GM10847 (cell line): Measurements from ENCODE around the gene PMPCA.

Experiments
- POLR2A ChIP-seq: IDR thresholded peaks from 2 replicates; pipeline ENCODE4 v1.6.1; 2011; ENCODE audit not compliant: insufficient read length; ENCODE audit errors: extremely low read depth

The PMPCA gene, protein sequence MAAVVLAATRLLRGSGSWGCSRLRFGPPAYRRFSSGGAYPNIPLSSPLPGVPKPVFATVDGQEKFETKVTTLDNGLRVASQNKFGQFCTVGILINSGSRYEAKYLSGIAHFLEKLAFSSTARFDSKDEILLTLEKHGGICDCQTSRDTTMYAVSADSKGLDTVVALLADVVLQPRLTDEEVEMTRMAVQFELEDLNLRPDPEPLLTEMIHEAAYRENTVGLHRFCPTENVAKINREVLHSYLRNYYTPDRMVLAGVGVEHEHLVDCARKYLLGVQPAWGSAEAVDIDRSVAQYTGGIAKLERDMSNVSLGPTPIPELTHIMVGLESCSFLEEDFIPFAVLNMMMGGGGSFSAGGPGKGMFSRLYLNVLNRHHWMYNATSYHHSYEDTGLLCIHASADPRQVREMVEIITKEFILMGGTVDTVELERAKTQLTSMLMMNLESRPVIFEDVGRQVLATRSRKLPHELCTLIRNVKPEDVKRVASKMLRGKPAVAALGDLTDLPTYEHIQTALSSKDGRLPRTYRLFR

DNA sequence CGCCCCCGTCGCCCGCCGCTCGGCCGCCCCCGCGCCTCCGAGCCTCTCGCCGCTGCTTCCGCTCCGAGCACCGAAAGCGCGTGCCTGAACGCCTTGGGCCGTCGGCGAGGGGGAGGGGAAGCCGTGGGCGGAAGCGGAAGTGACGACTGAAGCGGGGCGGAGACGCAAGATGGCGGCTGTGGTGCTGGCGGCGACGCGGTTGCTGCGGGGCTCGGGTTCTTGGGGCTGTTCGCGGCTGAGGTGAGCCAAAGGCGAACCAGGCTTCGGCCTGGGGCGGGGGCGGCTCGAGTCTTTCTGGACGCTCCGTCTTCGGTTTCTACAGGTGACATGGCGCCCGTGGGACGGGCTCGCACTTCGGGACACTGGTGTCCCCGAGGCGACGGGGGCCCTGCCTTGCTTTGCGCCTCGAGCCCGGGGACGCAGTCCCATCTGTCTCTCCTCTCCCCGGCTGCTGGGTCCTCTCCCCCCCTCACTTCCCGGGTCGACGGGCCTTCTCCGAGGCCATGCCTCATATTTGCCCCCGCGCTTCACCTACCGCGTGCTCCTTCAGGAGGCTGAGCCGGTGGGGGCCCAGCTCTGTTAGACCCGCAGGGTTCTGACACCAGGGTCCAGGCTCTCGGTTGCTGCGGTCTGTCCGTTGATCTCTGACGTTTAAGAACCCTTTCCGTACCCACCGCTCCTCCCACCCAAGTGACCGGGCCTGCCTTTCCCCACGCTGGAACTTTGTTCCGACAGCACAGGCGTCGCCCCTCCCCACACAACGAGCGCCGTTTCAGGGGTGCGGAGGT lies at the start of gene PMPCA, which contains the start of gene ENTR1:
Gene PMPCA, plus strand, starts transcription at position 159 of the 788 bp plus-strand sequence. Its CDS starts 11 bp downstream, at position 170.
Gene ENTR1, minus strand, starts transcription at position 115 of the 788 bp plus-strand sequence. CDS start 217 bp downstream, outside the sequence.
- TF ChIP-seq POLR2A, result peak; percentile 83

DNA sequence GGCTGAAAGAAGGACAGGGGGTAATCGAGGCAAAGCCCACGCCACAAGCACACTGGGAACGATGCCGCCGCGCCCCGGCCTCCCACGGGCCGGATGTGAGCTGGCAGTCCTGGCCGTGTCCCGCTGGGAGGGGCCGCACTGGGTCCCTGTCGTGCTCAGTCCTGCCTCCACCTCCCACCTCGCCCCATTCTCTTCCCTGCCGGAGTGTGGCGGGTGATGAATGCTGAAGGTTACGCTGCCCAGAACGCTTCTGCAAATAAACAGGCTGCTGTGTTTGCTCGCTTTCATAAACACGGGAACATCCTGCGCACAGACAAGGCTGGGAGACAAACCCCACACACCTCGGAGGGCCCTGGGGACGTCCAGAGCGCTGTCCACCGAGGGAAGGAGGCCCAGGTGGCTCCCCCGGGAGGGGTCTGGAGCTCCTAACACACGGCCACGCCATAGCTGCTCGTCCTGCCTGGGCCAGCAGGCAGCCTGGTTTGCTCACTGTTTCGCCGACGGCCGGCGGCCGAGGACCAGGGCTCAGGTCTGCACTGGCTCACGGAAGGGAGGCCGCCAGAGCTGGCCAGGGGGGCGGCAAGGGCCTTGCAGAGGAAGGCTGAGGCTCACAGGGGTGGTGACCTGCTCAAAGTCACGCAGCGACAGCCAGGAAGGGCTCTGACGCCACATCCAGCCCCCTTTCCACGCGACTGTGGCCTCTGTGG lies 49.3 kb upstream of the PMPCA start:
- TF ChIP-seq POLR2A, result no peak

DNA sequence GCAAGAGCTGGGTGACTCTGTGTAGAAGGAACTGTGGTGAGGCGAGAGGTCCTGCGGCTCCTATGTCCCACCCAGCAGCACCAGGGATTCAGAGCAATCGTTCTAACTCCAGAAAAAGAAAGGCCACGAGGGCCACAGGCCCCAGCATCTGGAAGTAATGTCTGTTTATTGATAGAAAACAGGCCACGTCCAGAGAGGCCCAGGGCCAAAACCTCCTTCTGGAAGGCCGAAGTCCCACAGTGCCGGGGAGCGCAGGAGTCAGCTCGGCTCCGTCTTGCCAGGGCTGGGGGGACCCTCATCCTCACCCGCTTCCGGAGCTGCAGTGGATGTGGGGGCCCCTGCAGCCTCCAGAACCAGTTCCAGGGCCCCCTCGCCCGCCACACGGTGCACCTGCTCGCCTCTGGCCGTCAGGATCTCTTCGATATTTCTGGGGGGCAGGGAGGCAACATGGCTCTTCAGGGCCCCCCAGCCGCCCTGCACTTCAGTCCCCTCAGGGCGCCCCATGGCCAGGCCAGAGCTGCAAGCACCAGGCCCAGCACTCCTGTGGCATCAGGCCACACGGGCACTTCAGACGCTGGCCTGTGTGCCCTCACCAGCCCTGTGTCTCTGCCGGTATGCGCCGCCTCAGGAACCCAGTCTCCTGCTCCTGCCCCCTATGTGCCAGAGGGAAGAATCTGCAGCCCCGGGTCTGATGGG lies 48.6 kb upstream of the PMPCA start:
- TF ChIP-seq POLR2A, result no peak

DNA sequence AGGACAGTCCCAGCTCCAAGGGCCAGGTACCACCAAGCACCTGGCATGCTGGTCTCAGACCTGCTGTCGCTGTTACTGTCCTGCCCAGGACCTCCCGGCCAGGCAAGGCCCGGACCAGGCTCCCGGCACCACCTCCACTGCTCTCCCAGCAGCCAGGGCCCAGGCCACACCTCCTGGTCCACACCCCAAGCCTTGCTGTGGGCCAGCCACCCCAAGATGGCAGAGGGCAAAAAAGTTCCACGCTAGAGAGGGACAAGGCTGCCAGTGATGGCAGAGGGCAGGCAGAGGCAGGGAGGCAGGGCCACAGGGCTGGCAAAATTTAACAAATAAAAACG lies 48.0 kb upstream of the PMPCA start:
- no peak for TF ChIP-seq POLR2A

DNA sequence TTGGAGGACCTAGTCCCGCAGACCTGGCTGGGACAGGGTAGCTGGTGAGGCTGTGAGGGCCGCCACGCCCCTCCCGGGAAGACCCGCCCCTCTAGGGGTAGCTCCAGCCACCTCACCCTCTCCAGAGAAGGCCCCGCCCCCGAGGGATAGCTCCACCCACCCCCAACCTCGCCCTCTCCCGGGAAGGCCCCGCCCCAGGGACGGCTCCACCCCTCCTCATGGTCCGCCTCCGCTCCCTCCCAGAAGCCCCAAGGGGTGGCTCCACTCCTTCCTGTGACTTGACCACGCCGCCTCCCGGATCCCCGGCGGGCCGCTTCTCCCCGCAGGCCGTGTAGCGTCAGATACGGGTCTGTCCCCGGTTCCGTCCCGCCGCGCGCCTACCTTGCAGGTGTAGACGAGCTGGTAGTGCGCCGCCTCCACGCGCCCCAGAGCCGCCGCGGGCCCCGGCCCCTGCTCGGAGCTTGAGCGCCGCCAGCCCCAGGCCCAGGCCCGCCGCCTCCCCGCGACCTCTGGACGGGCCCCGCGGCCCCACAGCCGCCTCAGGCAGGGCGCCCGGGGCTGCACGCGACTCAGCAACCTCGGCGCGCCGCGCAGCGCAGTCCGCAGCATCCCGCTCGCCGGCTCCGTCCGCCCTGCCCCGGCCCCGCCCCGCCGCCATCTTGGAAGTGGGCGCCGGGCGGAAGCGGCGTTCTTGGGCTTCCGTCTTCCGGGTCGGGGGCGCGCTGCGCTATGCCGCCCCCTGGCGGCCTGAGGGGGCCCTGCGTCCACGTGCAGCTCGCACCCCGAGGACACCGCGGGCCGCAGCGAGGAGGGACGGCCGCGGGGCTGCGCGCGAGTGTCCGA lies 47.1 kb upstream of the PMPCA start, which contains the start of gene DNLZ:
Gene DNLZ, minus strand, starts transcription at position 639 of the 843 bp plus-strand sequence. Its CDS starts 30 bp downstream, at position 609.
- peak; percentile 70 for TF ChIP-seq POLR2A

DNA sequence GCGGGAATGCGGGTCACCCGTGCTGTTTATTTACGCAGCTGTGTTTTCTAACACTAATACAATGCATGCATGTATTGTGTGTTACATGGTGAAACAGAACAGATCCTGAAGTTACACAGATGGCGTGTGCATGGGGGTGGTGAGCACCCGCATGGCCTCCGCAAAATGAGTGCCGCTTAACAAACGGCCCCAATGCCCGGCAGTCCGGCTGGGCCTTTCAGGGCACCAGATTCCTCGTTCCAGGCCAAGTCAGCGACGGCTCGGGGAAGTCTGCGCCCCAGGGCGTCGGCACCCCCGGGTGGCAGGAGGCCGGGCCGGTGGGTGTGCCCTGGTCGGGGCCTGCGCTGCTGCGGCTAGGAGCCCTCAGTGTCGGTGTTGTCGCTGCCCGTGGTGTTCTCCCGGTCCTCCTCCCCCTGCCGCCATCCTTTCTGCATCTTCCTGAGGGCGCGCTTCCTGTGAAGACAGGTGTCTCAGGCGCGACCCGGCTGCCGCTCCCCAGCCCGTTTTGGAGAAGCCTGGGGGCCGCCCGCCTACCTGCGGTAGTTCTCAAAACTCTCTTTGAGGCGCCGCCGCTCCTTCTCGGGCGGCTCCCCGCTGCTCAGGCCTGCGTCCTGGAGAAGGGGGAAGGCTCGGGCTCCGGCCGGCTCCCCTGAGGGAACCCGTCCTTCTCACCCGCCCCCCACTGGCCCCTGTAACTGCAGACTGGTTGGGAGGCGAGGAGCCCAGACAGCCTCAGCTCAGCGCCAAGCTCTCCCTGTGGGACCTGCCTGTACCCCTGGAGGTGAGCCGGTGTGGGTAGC lies 46.3 kb upstream of the PMPCA start:
- TF ChIP-seq POLR2A, result no peak

DNA sequence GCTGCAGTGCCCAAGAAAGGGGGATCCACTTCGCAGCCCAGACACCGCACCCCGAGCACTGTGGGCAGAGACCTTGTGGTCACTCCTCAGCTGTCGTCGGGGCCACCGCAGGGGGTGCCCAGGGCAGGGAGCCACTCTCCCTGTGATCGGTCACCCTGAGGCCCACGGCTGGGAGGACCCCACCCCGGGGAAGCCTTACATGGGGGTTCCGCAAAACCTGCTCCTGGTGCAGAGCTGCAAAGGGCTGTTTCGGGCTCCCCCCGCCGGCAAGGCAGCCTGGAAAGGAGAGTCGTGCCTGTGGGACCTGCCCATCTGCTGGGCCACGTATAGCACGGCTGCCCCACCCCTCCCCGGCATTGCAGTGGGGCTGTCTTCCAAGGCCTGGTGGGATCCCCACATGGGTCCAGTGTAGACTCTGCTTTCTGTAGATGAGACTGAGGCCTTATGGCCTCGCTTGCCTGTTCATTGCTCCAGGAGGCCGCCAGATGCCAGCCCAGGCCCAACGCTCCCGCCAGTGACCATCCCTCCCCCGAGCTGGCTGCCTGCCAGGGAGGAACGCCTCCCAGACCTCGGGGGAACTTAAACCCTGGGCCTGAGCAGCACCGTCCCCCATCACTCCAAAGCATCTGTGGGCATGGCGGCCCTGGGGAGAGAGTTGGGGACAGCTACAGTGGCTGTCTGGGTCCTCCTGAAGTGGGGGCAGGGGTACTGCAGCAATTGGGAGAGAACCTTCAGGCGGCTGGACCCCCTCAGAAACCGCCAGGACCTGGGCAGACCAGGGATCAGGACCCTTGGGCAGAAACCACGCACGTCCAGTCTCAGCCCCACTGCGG lies 45.3 kb upstream of the PMPCA start:
- TF ChIP-seq POLR2A, result no peak

DNA sequence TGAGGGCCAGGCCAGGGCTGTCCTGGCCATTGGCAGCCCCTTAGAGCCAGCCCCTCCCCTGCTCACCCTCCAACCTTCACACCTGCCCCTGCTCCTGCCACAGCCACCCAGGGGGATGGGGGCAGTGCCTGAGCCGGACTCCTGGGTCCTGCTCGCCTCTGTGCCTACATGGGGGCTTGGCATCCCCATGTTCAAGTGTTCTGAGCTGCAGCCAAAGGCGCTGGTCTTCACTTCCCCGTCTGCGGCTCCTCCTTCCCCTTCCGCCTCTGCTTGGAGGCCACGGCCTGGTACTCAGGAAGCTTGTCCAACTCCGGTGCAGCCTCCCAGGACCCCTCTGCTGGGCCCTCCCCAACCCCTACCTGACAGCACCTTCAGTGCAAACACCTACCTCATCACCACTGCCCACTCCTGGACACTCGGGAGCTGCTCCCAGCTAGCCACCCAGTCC lies 44.7 kb upstream of the PMPCA start:
- TF ChIP-seq POLR2A, result no peak

DNA sequence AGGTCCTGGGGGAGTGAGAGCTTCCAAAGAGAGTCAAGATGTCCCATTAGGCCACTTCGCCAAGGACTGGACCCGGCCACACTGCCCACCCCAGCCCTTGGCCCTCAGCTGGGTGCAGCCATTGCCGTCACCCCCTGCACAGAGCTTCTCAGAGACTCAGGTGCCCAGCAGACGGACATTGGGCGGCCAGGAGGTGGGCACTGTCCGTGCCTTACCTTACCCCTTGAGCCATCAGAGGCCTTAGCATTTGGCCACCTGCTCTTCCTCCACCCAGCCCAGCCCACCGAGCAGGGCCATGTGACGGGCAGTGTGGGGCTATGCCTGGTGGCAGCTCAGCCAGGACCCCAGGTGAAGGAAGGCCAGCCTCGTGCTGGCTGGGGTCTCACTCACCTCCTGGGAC lies 43.6 kb upstream of the PMPCA start:
- TF ChIP-seq POLR2A, result no peak

DNA sequence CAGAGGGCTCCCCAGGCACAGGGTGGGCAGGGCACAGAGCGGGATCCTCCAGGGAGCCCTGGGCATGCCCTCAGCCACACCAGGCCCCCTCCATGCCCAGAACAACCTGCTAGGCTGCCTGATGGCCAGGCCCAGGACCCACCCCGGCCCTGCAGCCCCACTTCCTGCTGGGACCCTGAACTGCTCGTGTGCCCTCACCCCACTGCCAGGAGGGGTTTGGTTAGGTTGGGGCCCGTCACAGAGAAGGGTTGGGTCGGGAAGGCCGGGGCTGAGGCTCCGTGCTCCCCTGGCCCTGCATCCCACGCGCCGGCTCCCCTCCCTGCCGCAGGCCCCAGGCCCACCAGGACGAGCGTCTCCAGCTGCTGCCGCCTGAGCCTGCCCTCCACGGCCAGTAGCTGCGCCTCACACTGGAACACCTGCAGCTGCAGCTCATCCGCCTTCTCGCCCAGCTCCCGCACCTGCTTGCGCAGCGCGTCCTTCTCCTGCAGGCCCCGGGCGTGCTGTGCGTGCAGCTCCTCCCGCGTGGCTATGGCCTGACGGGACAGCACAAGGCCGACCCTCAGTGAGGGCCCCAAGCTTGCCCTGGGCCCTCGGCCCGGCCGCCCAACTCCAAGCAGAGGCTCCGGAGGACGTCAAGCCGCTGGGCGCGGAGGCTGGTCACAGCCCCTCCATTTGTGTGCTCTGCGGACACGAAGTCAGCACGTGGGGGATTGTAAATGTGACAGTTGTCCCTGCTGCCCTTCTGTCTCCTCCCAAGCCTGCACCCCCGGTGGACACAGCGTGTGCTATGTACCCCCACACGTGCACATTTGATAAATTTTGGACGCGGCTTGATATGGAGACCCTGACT lies 42.9 kb upstream of the PMPCA start:
- TF ChIP-seq POLR2A, result no peak

DNA sequence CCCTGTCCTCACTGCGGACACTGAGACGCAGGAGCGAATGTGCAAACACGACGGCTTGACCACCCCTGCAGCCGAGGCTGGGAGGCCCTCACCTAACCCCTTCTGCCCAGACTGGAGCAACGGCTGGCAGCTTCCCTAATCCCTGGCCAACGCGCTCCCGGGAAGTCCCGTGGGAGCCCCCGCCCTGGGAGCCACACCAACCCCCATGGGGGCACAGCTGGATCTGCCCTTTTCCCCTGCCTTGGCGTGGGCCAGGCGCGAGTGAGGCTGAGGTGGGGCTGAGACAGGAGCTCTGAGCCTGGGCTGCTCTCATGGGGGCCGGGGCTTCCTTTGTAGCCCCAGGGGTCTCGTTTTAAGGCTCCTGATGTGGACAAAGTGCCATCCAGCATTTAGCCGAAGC lies 42.3 kb upstream of the PMPCA start:
- no peak for TF ChIP-seq POLR2A
